H1 (cell line): ENCODE data around the gene LEFTY1. TPM values are rescaled to one million over a fixed set of nuclear protein-coding genes. Genes with fewer than 3 reads are reported as not detected.

ENCODE experiments used
- CTCF ChIA-PET: fragments of 300-600 bp; sonication (Branson Sonifier 250); formaldehyde crosslinking; loops from one replicate; lab custom pipeline; 2021; ENCODE audit not compliant: partially characterized antibody; lab: Charles Lee
- POLR2A ChIA-PET: fragments of 300-600 bp; sonication (Branson Sonifier 250); formaldehyde crosslinking; loops from one replicate; lab custom pipeline; 2021; ENCODE audit warnings: inconsistent platforms; ENCODE audit not compliant: partially characterized antibody; lab: Charles Lee
- DNase-seq, 2 experiments: peaks; one replicate each; pipeline versions ENCODE4 v3.0.0 to v3.0.0-alpha.2; 2010 to 2022; ENCODE audit warnings: low spot score in 2 of 2, low read depth in 1 of 2, mixed read lengths in 1 of 2
- FAIRE-seq: peaks from 2 replicates; lab custom pipeline; 2011; peaks lifted over from hg19 to GRCh38; lab: Jason Lieb, UNC
- H2AFZ ChIP-seq: 2 replicates; pipeline ENCODE4 v1.8.1; 2012; ENCODE audit warnings: low read length, inconsistent platforms
- H2AK5ac ChIP-seq: 2 replicates; pipeline ENCODE4 v1.6.1; 2013; ENCODE audit warnings: low read depth, low read length
- H2BK120ac ChIP-seq: replicated peaks from 2 replicates; pipeline ENCODE3; 2013; ENCODE audit warnings: low read depth, low read length, inconsistent platforms
- H2BK12ac ChIP-seq: 2 replicates; pipeline ENCODE4 v1.6.1; 2013; ENCODE audit warnings: low read depth, low read length
- H2BK15ac ChIP-seq: 2 replicates; pipeline ENCODE4 v1.6.1; 2013; ENCODE audit warnings: low read length
- H2BK20ac ChIP-seq: 2 replicates; pipeline ENCODE4 v1.6.1; 2013; ENCODE audit warnings: low read length
- H2BK5ac ChIP-seq: 2 replicates; pipeline ENCODE4 v1.6.1; 2013; ENCODE audit warnings: low read depth, low read length
- H3K14ac ChIP-seq: 2 replicates; pipeline ENCODE4 v1.6.1; 2013; ENCODE audit warnings: inconsistent platforms; ENCODE audit not compliant: insufficient read length
- H3K18ac ChIP-seq: 2 replicates; pipeline ENCODE4 v1.6.1; 2013; ENCODE audit warnings: low read length; ENCODE audit errors: extremely low read depth
- H3K23ac ChIP-seq: 2 replicates; pipeline ENCODE4 v1.6.1; 2013; ENCODE audit warnings: inconsistent platforms; ENCODE audit not compliant: insufficient read length
- H3K23me2 ChIP-seq: 2 replicates; pipeline ENCODE4 v1.6.1; 2013; ENCODE audit warnings: low read depth, low read length
- H3K27ac ChIP-seq: 2 replicates; pipeline ENCODE4 v1.6.1; 2011; ENCODE audit warnings: low read depth, low read length, inconsistent platforms
- H3K27me3 ChIP-seq, 4 experiments: replicated peaks in 1 of 4; 1 replicate in 1 of 4; 2 replicates in 3 of 4; pipeline versions ENCODE4 v1.6.1 to v1.8.1; 2011 to 2013; ENCODE audit warnings: low read length in 3 of 4, mild to moderate bottlenecking in 3 of 4, inconsistent platforms in 2 of 4, mixed read lengths in 2 of 4, moderate library complexity in 1 of 4; ENCODE audit not compliant: control insufficient read depth in 3 of 4, insufficient read depth in 3 of 4; ENCODE audit errors: extremely low read depth in 1 of 4
- H3K36me3 ChIP-seq, 4 experiments: 2 replicates each; pipeline versions ENCODE4 v1.6.1 to v1.8.1; 2011 to 2013; ENCODE audit warnings: mild to moderate bottlenecking in 4 of 4, low read length in 3 of 4, moderate library complexity in 2 of 4, control low read depth in 1 of 4, inconsistent platforms in 1 of 4; ENCODE audit not compliant: insufficient read depth in 4 of 4, control insufficient read depth in 2 of 4
- H3K4ac ChIP-seq: replicated peaks from 2 replicates; pipeline ENCODE3; 2013; ENCODE audit warnings: low read length, low read depth, mixed read lengths, inconsistent platforms; ENCODE audit not compliant: insufficient read length
- H3K4me1 ChIP-seq, 4 experiments: replicated peaks in 1 of 4; 1 replicate in 1 of 4; 2 replicates in 3 of 4; pipeline versions ENCODE4 v1.6.1 to v1.8.1; 2011 to 2013; ENCODE audit warnings: low read length in 3 of 4, inconsistent platforms in 2 of 4, mixed read lengths in 1 of 4; ENCODE audit not compliant: insufficient read depth in 4 of 4, control insufficient read depth in 3 of 4
- H3K4me2 ChIP-seq, 2 experiments: 2 replicates each; pipeline versions ENCODE4 v1.6.1 to v1.8.1; 2011 to 2013; ENCODE audit warnings: low read depth in 2 of 2, low read length in 2 of 2, control low read depth in 1 of 2, inconsistent platforms in 1 of 2, mild to moderate bottlenecking in 1 of 2; ENCODE audit not compliant: insufficient read depth in 1 of 2
- H3K4me3 ChIP-seq, 4 experiments: fragments of 200-600, 300-600 bp in 1 of 4; sonication (generic), shearing (Covaris generic), sonication (Bioruptor Twin) in 1 of 4; 2 replicates each; pipeline versions ENCODE4 v1.5.1 to v1.8.1; 2011 to 2016; ENCODE audit warnings: low read length in 4 of 4, low read depth in 3 of 4, control low read depth in 2 of 4, inconsistent platforms in 2 of 4, mild to moderate bottlenecking in 2 of 4, mixed read lengths in 1 of 4, moderate library complexity in 1 of 4; ENCODE audit not compliant: insufficient read depth in 2 of 4; ENCODE audit errors: extremely low read depth in 1 of 4
- H3K56ac ChIP-seq: replicated peaks from 2 replicates; pipeline ENCODE3; 2013; ENCODE audit warnings: low read depth, mild to moderate bottlenecking, mixed read lengths, low read length, inconsistent platforms; ENCODE audit not compliant: insufficient read length
- H3K79me1 ChIP-seq: 2 replicates; pipeline ENCODE4 v1.6.1; 2013; ENCODE audit warnings: low read depth, low read length, control low read depth
- H3K79me2 ChIP-seq, 2 experiments: 2 replicates each; pipeline versions ENCODE4 v1.6.1 to v1.8.1; 2012 to 2013; ENCODE audit warnings: low read length in 2 of 2, mild to moderate bottlenecking in 2 of 2, inconsistent platforms in 1 of 2; ENCODE audit not compliant: insufficient read depth in 2 of 2, control insufficient read depth in 1 of 2
- H3K9ac ChIP-seq, 4 experiments: replicated peaks in 1 of 4; 1 replicate in 1 of 4; 2 replicates in 3 of 4; pipeline versions ENCODE4 v1.6.1 to v1.8.1; 2011 to 2013; ENCODE audit warnings: low read depth in 3 of 4, low read length in 3 of 4, control low read depth in 2 of 4, mild to moderate bottlenecking in 2 of 4, moderate library complexity in 2 of 4, inconsistent platforms in 1 of 4; ENCODE audit errors: extremely low read depth in 1 of 4
- H3K9me3 ChIP-seq, 2 experiments: 2 replicates each; pipeline versions ENCODE4 v1.6.1 to v1.8.1; 2012 to 2013; ENCODE audit warnings: mild to moderate bottlenecking in 2 of 2, moderate library complexity in 2 of 2, control low read depth in 1 of 2, inconsistent platforms in 1 of 2, low read depth in 1 of 2, low read length in 1 of 2, mixed read lengths in 1 of 2; ENCODE audit not compliant: insufficient read depth in 2 of 2
- H4K20me1 ChIP-seq, 2 experiments: replicated peaks in 1 of 2; 2 replicates each; pipeline versions ENCODE3 to v1.8.1; 2011 to 2013; ENCODE audit warnings: inconsistent platforms in 2 of 2, low read length in 2 of 2, mild to moderate bottlenecking in 1 of 2; ENCODE audit not compliant: insufficient read depth in 2 of 2, control insufficient read depth in 1 of 2
- H4K5ac ChIP-seq: 2 replicates; pipeline ENCODE4 v1.6.1; 2013; ENCODE audit warnings: low read length, low read depth, mixed read lengths, inconsistent platforms; ENCODE audit not compliant: insufficient read length
- H4K8ac ChIP-seq: 2 replicates; pipeline ENCODE4 v1.8.0; 2013; ENCODE audit warnings: mild to moderate bottlenecking, moderate library complexity, low read length, inconsistent platforms; ENCODE audit not compliant: insufficient read depth; ENCODE audit errors: extremely low read depth
- H4K91ac ChIP-seq: replicated peaks from 2 replicates; pipeline ENCODE3; 2013; ENCODE audit warnings: low read length, mixed read lengths, inconsistent platforms; ENCODE audit not compliant: insufficient read length
- BRCA1 ChIP-seq: IDR thresholded peaks from 2 replicates; pipeline ENCODE4 v1.6.1; 2012; ENCODE audit warnings: low read depth, low read length, improper control_type of control experiment
- HDAC2 ChIP-seq, 2 experiments: fragments of 300-600 bp in 1 of 2; sonication (generic) in 1 of 2; IDR thresholded peaks; 2 replicates each; pipeline ENCODE4 v1.6.1; 2011 to 2012; ENCODE audit warnings: low read depth in 2 of 2, low read length in 2 of 2, mild to moderate bottlenecking in 2 of 2, moderate library complexity in 2 of 2, borderline replicate concordance in 1 of 2, inconsistent platforms in 1 of 2
- WGBS, 2 experiments: shearing (Covaris generic) in 1 of 2; methylation state at CpG; one replicate each; pipeline versions ENCODE4 v1.1.6 to v1.1.7; 2013 to 2015; ENCODE audit warnings: low lambda C conversion rate in 2 of 2, mixed read lengths in 2 of 2, inconsistent platforms in 1 of 2, low coverage in 1 of 2, missing lambda C conversion rate in 1 of 2; ENCODE audit not compliant: insufficient replicate concordance in 2 of 2, insufficient coverage in 1 of 2, insufficient read length in 1 of 2; ENCODE audit errors: extremely low coverage in 1 of 2, missing lambda C conversion rate in 1 of 2; 5-methylcytosine and 5-hydroxymethylcytosine counted together
- polyA plus RNA-seq, 7 experiments: library from polyadenylated mRNA; depleted of rRNA in 3 of 7; stranded (reverse) in 5 of 7; unstranded in 2 of 7; fragments of >200 nt in 5 of 7; fragments of 200-250 nt in 2 of 7; gene quantifications; 1 replicate in 5 of 7; 2 replicates in 1 of 7; 4 replicates in 1 of 7; pipeline versions ENCODE4 v1.2.1 to v1.2.3, GENCODE V29; 2011 to 2013; ENCODE audit warnings: missing spikeins in 2 of 7, mixed read lengths in 2 of 7
- total RNA-seq: library from RNA; stranded (reverse); fragmentation: NEBNext Ultra II Directional; extraction: Animal tissue kit (Norgen Biotek cat#: 25700); gene quantifications from 2 replicates; pipeline ENCODE4 v1.2.1, GENCODE V29; 2021

LEFTY1 gene
- total and polyA plus RNA-seq, 2 of the 8 experiments (the other 6 are each of a cell fraction or from before 2014, with no cell fraction given) = 4.5 to 11.7 TPM

GRCh38 chr1:225879521-225880221 lies 9.3 kb downstream of the LEFTY1 start:
- FAIRE-seq (no peak), DNase-seq (no peak)
- no peak overlapping the region for H3K27ac ChIP-seq
- H3K27me3 ChIP-seq = peaks cover 0 to 13% (median 6%) of the 10 kb centered on the region in 4 experiments; a peak in 4 of 7 replicates
- no peak overlapping the region for H3K56ac ChIP-seq
- no peak overlapping the region for H3K23ac ChIP-seq
- H2AK5ac ChIP-seq = 0 out of 2 replicates have a peak overlapping the region, but pooled peaks have one; percentile 30
- H3K23me2 ChIP-seq = peaks cover 9% of the 10 kb centered on the region; the same call in 1 of the 2 replicates
- no peak overlapping the region for H3K4me3 ChIP-seq
- no peak overlapping the region for H2AFZ ChIP-seq
- WGBS, 2 experiments = 91% methylated on average over 6 of the region's 8 CpGs; no CpG with 5 or more reads in 1 of the 2 experiments
- ChIA-PET POLR2A (interaction anchor here (1.4 to 4.9 kb wide), 9 partner anchors 8 to 183 kb away, joined by 3 to 63 read pairs (median 22); partner anchors contain the start of genes H3-3A and LEFTY1), CTCF (interaction anchor here (0.7 to 21.3 kb wide), 12 partner anchors 8 to 405 kb away, joined by 3 to 406 read pairs (median 4); partner anchors contain the start of gene LEFTY1)
- no peak overlapping the region for H3K4ac ChIP-seq
- no peaks in the 10 kb centered on the region for H3K9me3 ChIP-seq
- H4K5ac ChIP-seq = no peak overlapping the region
- no peaks in the 10 kb centered on the region; a peak in 1 of 8 replicates for H3K36me3 ChIP-seq
- H3K4me1 ChIP-seq = peaks cover 9 to 20% (median 16%) of the 10 kb centered on the region in 4 experiments
- no peak overlapping the region for H3K18ac ChIP-seq
- no peak overlapping the region; the same call in 1 of the 2 replicates for H4K8ac ChIP-seq
- H3K79me1 ChIP-seq = peaks cover 24% of the 10 kb centered on the region
- H2BK120ac ChIP-seq = no peak overlapping the region
- H2BK12ac ChIP-seq = 0 out of 2 replicates have a peak overlapping the region, but pooled peaks have one; percentile 94
- H3K79me2 ChIP-seq = peaks cover 0 to 13% of the 10 kb centered on the region in 2 experiments; a peak in 2 of 4 replicates
- no peak overlapping the region for H4K91ac ChIP-seq
- H2BK20ac ChIP-seq = no peak overlapping the region
- peaks cover 2 to 10% of the 10 kb centered on the region in 2 experiments for H4K20me1 ChIP-seq
- H3K14ac ChIP-seq = no peak overlapping the region
- H2BK5ac ChIP-seq = 0 out of 2 replicates have a peak overlapping the region, but pooled peaks have one; percentile 5
- no peak overlapping the region for H3K9ac ChIP-seq
- H3K4me2 ChIP-seq = peak overlapping the region; percentile 76 to 90; a peak in 2 of 4 replicates
- no peak overlapping the region for H2BK15ac ChIP-seq
- TF ChIP-seq HDAC2 (IDR thresholded peaks at IDR 0.05; ENCODE audit: borderline replicate concordance in 1 of 2, low read depth in 2 of 2, low read length in 2 of 2) = no peak
- TF ChIP-seq BRCA1 = no peak
